ENCODE measurements around the gene DAD1.

The DAD1 gene

GRCh38 chr14:22547948-22548750, 40.9 kb downstream of the DAD1 start:
- H3K4me3 ChIP-seq (replicated peaks; ENCODE audit: low read depth, low read length): no peak overlapping the region
- peaks cover 33% of the 10 kb centered on the region for H3K36me3 ChIP-seq (ENCODE audit: control insufficient read depth, insufficient read depth, low read length)
- no peaks in the 10 kb centered on the region for H3K27me3 ChIP-seq (replicated peaks; ENCODE audit: control insufficient read depth, insufficient read depth, low read length)
- TF ChIP-seq, protein P1, sequence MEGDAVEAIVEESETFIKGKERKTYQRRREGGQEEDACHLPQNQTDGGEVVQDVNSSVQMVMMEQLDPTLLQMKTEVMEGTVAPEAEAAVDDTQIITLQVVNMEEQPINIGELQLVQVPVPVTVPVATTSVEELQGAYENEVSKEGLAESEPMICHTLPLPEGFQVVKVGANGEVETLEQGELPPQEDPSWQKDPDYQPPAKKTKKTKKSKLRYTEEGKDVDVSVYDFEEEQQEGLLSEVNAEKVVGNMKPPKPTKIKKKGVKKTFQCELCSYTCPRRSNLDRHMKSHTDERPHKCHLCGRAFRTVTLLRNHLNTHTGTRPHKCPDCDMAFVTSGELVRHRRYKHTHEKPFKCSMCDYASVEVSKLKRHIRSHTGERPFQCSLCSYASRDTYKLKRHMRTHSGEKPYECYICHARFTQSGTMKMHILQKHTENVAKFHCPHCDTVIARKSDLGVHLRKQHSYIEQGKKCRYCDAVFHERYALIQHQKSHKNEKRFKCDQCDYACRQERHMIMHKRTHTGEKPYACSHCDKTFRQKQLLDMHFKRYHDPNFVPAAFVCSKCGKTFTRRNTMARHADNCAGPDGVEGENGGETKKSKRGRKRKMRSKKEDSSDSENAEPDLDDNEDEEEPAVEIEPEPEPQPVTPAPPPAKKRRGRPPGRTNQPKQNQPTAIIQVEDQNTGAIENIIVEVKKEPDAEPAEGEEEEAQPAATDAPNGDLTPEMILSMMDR (IDR thresholded peaks at IDR 0.05; ENCODE audit: insufficient read depth, low read length, poor library complexity, severe bottlenecking): no peak
- no peak for DNase-seq (ENCODE audit: extremely low read depth, insufficient read length)

- TF ChIP-seq, protein P1 (IDR thresholded peaks at IDR 0.05; ENCODE audit: insufficient read depth, low read length, poor library complexity, severe bottlenecking): no peak
- no peak for DNase-seq (ENCODE audit: extremely low read depth, insufficient read length)
- peaks cover 28% of the 10 kb centered on the region for H3K36me3 ChIP-seq (ENCODE audit: control insufficient read depth, insufficient read depth, low read length)
- no peak overlapping the region for H3K4me3 ChIP-seq (replicated peaks; ENCODE audit: low read depth, low read length)
- no peaks in the 10 kb centered on the region for H3K27me3 ChIP-seq (replicated peaks; ENCODE audit: control insufficient read depth, insufficient read depth, low read length)
Measured at GRCh38 chr14:22547313-22547947, 41.6 kb downstream of the DAD1 start.

- Histone ChIP-seq H3K27me3 (replicated peaks; ENCODE audit: control insufficient read depth, insufficient read depth, low read length) (no peaks in the 10 kb centered on the region), H3K36me3 (ENCODE audit: control insufficient read depth, insufficient read depth, low read length) (peaks cover 24% of the 10 kb centered on the region)
- TF ChIP-seq, protein P1 (IDR thresholded peaks at IDR 0.05; ENCODE audit: insufficient read depth, low read length, poor library complexity, severe bottlenecking): no peak
Measured at GRCh38 chr14:22546722-22547071, 42.3 kb downstream of the DAD1 start.

DNA sequence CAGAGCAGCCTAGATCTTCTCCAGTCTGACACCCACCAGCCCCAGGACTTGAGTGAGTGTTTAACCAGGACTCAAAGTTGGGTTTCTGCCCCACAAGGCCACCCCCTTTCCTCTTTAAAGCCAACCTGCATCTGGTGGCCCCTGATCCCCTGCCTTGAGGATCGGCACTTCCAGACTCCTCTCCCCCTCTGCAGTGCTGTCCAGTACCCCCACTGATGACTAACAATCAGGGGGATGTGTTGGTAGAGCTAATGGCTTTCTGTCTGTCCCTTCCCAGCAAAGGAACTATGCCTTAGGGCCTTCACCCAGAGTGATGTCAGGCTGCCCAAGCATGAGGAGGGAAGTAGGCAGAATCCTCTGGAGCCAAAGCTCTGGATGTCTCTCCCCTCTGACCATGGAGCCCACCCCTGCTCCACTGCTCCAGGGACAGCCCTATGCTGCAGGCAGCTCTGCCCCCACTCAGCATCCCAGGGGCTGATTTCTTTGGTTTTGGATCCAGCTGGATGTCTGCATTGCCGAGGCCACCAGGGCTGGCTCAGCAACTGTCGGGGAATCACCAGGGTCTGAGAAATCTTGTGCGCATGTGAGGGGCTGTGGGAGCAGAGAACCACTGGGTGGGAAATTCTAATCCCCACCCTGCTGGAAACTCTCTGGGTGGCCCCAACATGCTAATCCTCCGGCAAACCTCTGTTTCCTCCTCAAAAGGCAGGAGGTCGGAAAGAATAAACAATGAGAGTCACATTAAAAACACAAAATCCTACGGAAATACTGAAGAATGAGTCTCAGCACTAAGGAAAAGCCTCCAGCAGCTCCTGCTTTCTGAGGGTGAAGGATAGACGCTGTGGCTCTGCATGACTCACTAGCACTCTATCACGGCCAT, 42.9 kb downstream of the DAD1 start:
- Histone ChIP-seq H3K4me3 (replicated peaks; ENCODE audit: low read depth, low read length) (no peak overlapping the region), H3K36me3 (ENCODE audit: control insufficient read depth, insufficient read depth, low read length) (peaks cover 20% of the 10 kb centered on the region), H3K27me3 (replicated peaks; ENCODE audit: control insufficient read depth, insufficient read depth, low read length) (no peaks in the 10 kb centered on the region)
- DNase-seq (ENCODE audit: extremely low read depth, insufficient read length): no peak
- TF ChIP-seq, protein P1 (IDR thresholded peaks at IDR 0.05; ENCODE audit: insufficient read depth, low read length, poor library complexity, severe bottlenecking): no peak

More at GRCh38 chr14:22546722-22547071, 42.3 kb downstream of the DAD1 start:
- no peak for DNase-seq (ENCODE audit: extremely low read depth, insufficient read length)
- H3K4me3 ChIP-seq (replicated peaks; ENCODE audit: low read depth, low read length): no peak overlapping the region

- TF ChIP-seq, protein P1 (IDR thresholded peaks at IDR 0.05; ENCODE audit: insufficient read depth, low read length, poor library complexity, severe bottlenecking): no peak
- no peak overlapping the region for H3K4me3 ChIP-seq (replicated peaks; ENCODE audit: low read depth, low read length)
- H3K36me3 ChIP-seq (ENCODE audit: control insufficient read depth, insufficient read depth, low read length): peaks cover 21% of the 10 kb centered on the region
- no peak for DNase-seq (ENCODE audit: extremely low read depth, insufficient read length)
- H3K27me3 ChIP-seq (replicated peaks; ENCODE audit: control insufficient read depth, insufficient read depth, low read length): no peaks in the 10 kb centered on the region
Measured at GRCh38 chr14:22544881-22545420, 44.1 kb downstream of the DAD1 start.
